Heart right ventricle (tissue), 16 donors: ENCODE results near the gene ACTRT2. TPM values are rescaled to one million over a fixed set of nuclear protein-coding genes. Genes with fewer than 3 reads are reported as not detected.

Experiments used
- ATAC-seq, 8 donors: fragments of 200-7000 bp; cut with Tn5 transposase; one replicate each; pipeline ENCODE4 v1.9.1; 2020; ENCODE audit warnings: mild to moderate bottlenecking in 8 of 8, moderate library complexity in 8 of 8, moderate number of reproducible peaks in 1 of 8
- DNase-seq, 2 donors: peaks; one replicate each; pipeline ENCODE4 v3.0.0-alpha.2; 2020
- H3K27ac ChIP-seq, 10 donors: fragments of 200-600 bp; sonication (generic) in 2 of 10; one replicate each; pipeline versions ENCODE4 v1.5.0 to v1.8.0; 2020 to 2022; ENCODE audit warnings: mild to moderate bottlenecking in 3 of 10
- H3K27me3 ChIP-seq, 7 donors: fragments of 200-600 bp; one replicate each; pipeline ENCODE4 v1.8.0; 2021 to 2022; ENCODE audit warnings: mild to moderate bottlenecking in 2 of 7
- H3K36me3 ChIP-seq, 9 donors: fragments of 200-600 bp; sonication (generic) in 1 of 9; one replicate each; pipeline versions ENCODE4 v1.5.0 to v1.8.0; 2020 to 2022; ENCODE audit warnings: mild to moderate bottlenecking in 2 of 9
- H3K4me1 ChIP-seq, 9 donors: fragments of 200-600 bp; sonication (generic) in 1 of 9; one replicate each; pipeline versions ENCODE4 v1.5.0 to v1.8.0; 2020 to 2022; ENCODE audit warnings: mild to moderate bottlenecking in 4 of 9
- H3K4me3 ChIP-seq, 10 donors: fragments of 200-600 bp; sonication (generic) in 2 of 10; one replicate each; pipeline versions ENCODE4 v1.5.0 to v1.8.0; 2020 to 2022; ENCODE audit warnings: mild to moderate bottlenecking in 7 of 10, moderate library complexity in 2 of 10
- H3K9me3 ChIP-seq, 11 donors: fragments of 200-600 bp in 10 of 11; sonication (generic) in 2 of 11; one replicate each; pipeline versions ENCODE4 v1.5.0 to v1.8.0; 2013 to 2022; ENCODE audit warnings: mild to moderate bottlenecking in 2 of 11, control low read depth in 1 of 11, moderate library complexity in 1 of 11
- WGBS, 2 donors: extraction: QIAGEN DNeasy Blood & Tissue Kit; methylation state at CpG; one replicate each; pipeline ENCODE4 v1.1.7; 2013; ENCODE audit warnings: inconsistent platforms in 1 of 2; 5-methylcytosine and 5-hydroxymethylcytosine counted together
- intact Hi-C, 10 donors: fragments of 100-400 bp; cut with DNase I; formaldehyde crosslinking; loops; one replicate each; pipeline versions ENCODE4 v1.11.1 to v1.14.2; 2022
- polyA plus RNA-seq, 2 donors: library from polyadenylated mRNA; stranded (reverse); fragments of 200-250 nt; gene quantifications; one replicate each; pipeline ENCODE4 v1.2.3, GENCODE V29; 2013
- total RNA-seq, 10 donors: library from RNA; stranded (reverse); fragmentation: NEBNext Ultra II Directional in 3 of 10; extraction: Animal tissue kit (Norgen Biotek cat#: 25700) in 3 of 10; gene quantifications; one replicate each; pipeline versions ENCODE4 v1.2.1 to v1.2.4, GENCODE V29; 2021 to 2023
- TF ChIP-seq, protein P1 (sequence below), 9 donors: fragments of 200-600 bp; sonication (generic) in 2 of 9; IDR thresholded peaks; one replicate each; pipeline versions ENCODE4 v1.5.0 to v1.8.0; 2021 to 2022; ENCODE audit warnings: antibody characterized with exemption in 9 of 9, mild to moderate bottlenecking in 5 of 9, moderate library complexity in 1 of 9
- donor health status: Arrhythmogenic right ventricular cardiomyopathy.
- donor health status: ischemic (EF 13 %, LVEDD 7.1; RV severe dilation, severe dysfunction).
- donor health status: healthy with polysubstance abuse.
- donor health status: DM: no; HTN: yes; CAD: no.
- donor health status: DM: no; HTN: no; CAD: no.
- donor health status: ischemic (EF 25% LVEDD 6.9; RV normal size, moderate dysfunction).
- donor health status: ischemic (EF 25% LVEDD 5.7; RV mildly dilated, moderate dysfunction).
- donor health status: healthy.
- donor health status: DM: yes; HTN: yes; CAD: no.
- donor health status: Ischemic cardiomyopathy.
- donor health status: ischemic (EF 35%, LVEDD 5.7; RV mildly dilated, moderate dysfunction).
- donor health status: nonischemic (EF 11% LVEDD 7.7; RV severe dilation, severe dysfunction).
- donor health status: DM: yes; HTN: yes; CAD: no.
- donor health status: PGD.
- donor health status: ischemic (EF 29% LVEDD 5.4; RV normal size, mild dysfunction).
- donor health status: nonischemic (EF 23%, LVEDD 6.1; RV moderate dilation, normal function).

ACTRT2 gene
- total and polyA plus RNA-seq, 12 donors = not detected

DNA sequence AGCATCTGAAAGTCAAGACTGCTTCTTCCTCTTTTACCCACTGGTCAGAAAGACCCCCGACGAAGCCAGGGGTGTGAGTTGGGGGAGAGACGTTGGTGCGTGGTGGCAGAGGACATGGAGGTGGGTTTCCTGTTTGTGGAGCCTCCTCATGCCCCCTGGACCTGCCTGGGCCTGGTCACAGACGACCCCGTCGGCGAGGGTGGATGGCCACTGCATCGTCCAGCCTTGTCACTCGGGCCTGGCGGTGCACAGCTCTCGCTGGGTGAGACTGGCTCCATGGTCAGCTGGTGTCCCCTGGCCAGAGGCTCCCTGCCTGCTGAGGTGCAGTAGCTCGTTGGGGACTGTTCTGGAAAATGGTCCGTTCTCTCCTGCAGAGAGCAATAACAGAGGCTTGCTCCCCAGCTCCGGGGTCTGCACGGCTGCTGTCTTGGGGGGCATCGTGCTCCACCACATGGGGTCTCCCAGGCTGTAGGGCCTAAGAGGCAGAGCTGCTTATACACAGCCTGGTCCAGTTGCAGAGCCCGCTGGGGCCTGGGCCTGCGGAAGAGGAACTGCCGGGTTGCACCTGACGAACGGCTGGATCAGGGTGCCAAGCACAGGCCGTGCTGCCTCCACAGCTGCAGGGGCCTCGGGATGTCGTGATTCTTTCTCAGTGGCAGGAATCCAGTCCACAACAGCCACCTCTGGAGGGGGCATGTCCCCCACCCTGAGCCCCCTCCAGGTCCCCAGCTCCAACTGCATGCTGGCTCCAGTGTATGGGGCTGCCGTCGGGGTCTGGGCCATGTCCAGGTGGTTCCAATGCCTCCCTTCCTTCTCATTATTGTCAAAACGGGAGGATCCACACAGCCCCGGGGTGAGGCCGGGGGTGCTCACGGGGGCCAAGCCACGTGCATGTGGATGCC, 18.0 kb upstream of the ACTRT2 start:
- H3K36me3 ChIP-seq = no peaks in the 10 kb centered on the region
- peaks cover 0 to 62% (median 18%) of the 10 kb centered on the region in 7 donors for H3K27me3 ChIP-seq
- no peaks in the 10 kb centered on the region for H3K4me1 ChIP-seq
- DNase-seq (no peak), ATAC-seq (peak in 2 of 8 donors; percentile 8 to 22)
- H3K27ac ChIP-seq = no peak overlapping the region
- intact Hi-C loops = no loop called here
- H3K4me3 ChIP-seq = no peak overlapping the region
- TF ChIP-seq, protein P1, sequence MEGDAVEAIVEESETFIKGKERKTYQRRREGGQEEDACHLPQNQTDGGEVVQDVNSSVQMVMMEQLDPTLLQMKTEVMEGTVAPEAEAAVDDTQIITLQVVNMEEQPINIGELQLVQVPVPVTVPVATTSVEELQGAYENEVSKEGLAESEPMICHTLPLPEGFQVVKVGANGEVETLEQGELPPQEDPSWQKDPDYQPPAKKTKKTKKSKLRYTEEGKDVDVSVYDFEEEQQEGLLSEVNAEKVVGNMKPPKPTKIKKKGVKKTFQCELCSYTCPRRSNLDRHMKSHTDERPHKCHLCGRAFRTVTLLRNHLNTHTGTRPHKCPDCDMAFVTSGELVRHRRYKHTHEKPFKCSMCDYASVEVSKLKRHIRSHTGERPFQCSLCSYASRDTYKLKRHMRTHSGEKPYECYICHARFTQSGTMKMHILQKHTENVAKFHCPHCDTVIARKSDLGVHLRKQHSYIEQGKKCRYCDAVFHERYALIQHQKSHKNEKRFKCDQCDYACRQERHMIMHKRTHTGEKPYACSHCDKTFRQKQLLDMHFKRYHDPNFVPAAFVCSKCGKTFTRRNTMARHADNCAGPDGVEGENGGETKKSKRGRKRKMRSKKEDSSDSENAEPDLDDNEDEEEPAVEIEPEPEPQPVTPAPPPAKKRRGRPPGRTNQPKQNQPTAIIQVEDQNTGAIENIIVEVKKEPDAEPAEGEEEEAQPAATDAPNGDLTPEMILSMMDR (IDR thresholded peaks at IDR 0.05) = no peak
- WGBS, 2 donors = 81 to 85% methylated on average over 32 of the region's 32 CpGs
- H3K9me3 ChIP-seq = peaks cover 0 to 19% (median 4%) of the 10 kb centered on the region in 11 donors

DNA sequence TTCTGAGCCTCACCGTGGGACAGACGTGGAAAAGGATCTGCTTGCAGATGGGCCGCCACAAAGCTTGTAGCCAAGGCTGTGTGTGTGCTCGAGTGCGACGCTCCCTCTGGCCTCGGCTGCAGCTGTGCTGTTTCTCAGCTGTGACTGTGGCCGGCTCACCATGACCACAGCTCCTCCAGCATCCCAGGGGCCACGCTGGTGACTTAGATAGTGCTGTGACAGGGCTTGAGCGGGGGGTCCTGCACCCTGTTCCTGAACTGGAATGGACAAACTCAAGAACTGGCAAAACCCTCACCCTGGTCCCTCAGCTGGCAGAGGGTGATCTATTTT, 17.4 kb upstream of the ACTRT2 start:
- no peak overlapping the region for H3K27ac ChIP-seq
- ATAC-seq = no peak
- intact Hi-C loops = no loop called here
- no peak for DNase-seq
- H3K36me3 ChIP-seq = no peaks in the 10 kb centered on the region
- TF ChIP-seq, protein P1 (IDR thresholded peaks at IDR 0.05) = no peak
- 78 to 81% methylated on average over 10 of the region's 10 CpGs for WGBS, 2 donors
- H3K9me3 ChIP-seq = peaks cover 0 to 25% (median 5%) of the 10 kb centered on the region in 11 donors
- no peak overlapping the region for H3K4me3 ChIP-seq
- H3K4me1 ChIP-seq = no peaks in the 10 kb centered on the region
- H3K27me3 ChIP-seq = peaks cover 0 to 60% (median 18%) of the 10 kb centered on the region in 7 donors

GRCh38 chr1:3004285-3005205, 16.7 kb upstream of the ACTRT2 start:
- Histone ChIP-seq H3K27me3 (peaks cover 0 to 65% (median 24%) of the 10 kb centered on the region in 7 donors), H3K4me1 (no peaks in the 10 kb centered on the region), H3K36me3 (no peaks in the 10 kb centered on the region), H3K9me3 (peaks cover 0 to 30% (median 5%) of the 10 kb centered on the region in 11 donors), H3K4me3 (no peak overlapping the region), H3K27ac (no peak overlapping the region)
- TF ChIP-seq, protein P1 (IDR thresholded peaks at IDR 0.05) = no peak
- 80 to 87% methylated on average over 20 of the region's 20 CpGs for WGBS, 2 donors
- intact Hi-C loops = loop anchor here in 1 of 10 donors (5.0 kb wide), 1 partner anchor 423 kb away; no protein-coding TSS in a partner anchor
- DNase-seq (no peak), ATAC-seq (no peak)

- no peak for DNase-seq
- intact Hi-C loops = loop anchor here in 1 of 10 donors (5.0 kb wide), 1 partner anchor 422 kb away; no protein-coding TSS in a partner anchor
- H3K9me3 ChIP-seq = peaks cover 0 to 30% (median 5%) of the 10 kb centered on the region in 11 donors
- H3K27me3 ChIP-seq = peaks cover 0 to 62% (median 24%) of the 10 kb centered on the region in 7 donors
- no peaks in the 10 kb centered on the region for H3K36me3 ChIP-seq
- H3K27ac ChIP-seq = no peak overlapping the region
- no peak for ATAC-seq
- 60 to 70% methylated on average over 8 of the region's 8 CpGs for WGBS, 2 donors
- TF ChIP-seq, protein P1 (IDR thresholded peaks at IDR 0.05) = no peak
- no peak overlapping the region for H3K4me3 ChIP-seq
- no peaks in the 10 kb centered on the region for H3K4me1 ChIP-seq
Observed at GRCh38 chr1:3005771-3006170, 15.5 kb upstream of the ACTRT2 start.
